ENCODE data around the gene ZC3H4. TPM values are rescaled to one million over a fixed set of nuclear protein-coding genes. Genes with fewer than 3 reads are reported as not detected.

ZC3H4 gene
- total RNA-seq, 1 experiment from 2014 or later: 105 TPM

DNA sequence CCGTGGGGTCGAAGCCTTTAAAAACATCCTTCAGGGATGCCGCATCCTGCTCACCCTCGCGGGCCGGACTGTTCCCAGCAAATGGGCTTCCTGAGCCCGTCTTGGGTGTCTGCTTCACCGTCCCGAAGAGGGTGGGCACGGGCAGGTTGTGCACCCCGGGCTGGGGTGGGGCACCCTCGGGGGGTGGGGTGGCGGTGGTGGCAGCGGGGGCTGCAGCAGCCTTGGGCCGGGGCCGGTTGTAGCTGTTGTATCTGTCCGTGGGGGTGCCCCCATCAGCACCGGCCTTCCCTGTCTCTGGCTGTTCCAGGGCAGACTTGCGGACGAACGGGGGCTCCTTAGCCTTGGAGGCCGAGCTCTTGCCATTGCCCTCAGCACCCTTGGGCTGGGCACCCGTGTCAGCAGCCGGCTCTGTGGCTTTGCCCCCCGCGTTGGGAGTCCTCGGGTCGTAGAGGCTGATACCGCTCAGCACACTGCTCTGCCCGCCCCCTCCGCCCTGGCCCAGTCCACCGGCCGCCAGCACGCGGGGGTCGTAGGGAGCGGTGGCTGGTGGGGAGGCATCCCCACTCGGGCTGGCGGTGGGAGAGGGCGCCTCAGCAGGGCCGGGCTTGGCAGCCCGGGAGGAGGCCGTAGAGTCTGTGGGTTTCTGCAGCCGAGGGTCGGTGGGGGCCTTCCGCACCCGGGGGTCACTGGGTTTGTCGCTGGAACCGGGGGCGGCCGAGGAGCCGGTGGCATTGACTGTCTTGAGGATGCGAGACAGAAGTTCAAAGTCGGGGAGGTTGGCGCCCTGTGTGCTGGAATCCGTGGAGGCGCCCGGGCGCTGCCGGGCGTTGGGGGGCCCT, 47.0 kb downstream of the ZC3H4 start:
- Histone ChIP-seq H3K4me1 (ENCODE audit: insufficient read depth, low read length) (no peaks in the 10 kb centered on the region), H2BK120ac (ENCODE audit: low read depth, low read length, poor library complexity, severe bottlenecking) (no peak overlapping the region), H3K9ac (ENCODE audit: extremely low read depth, insufficient read length, low read length) (no peak overlapping the region), H2AFZ (ENCODE audit: low read length) (no peak overlapping the region), H2BK12ac (ENCODE audit: insufficient read length, low read depth, low read length) (no peak overlapping the region), H4K20me1 (ENCODE audit: control insufficient read depth, insufficient read depth, insufficient read length) (no peaks in the 10 kb centered on the region), H4K8ac (replicated peaks; ENCODE audit: insufficient read length, low read depth, low read length) (no peak overlapping the region), H2BK15ac (ENCODE audit: low read depth, low read length) (no peak overlapping the region), H3K18ac (ENCODE audit: insufficient read length, low read depth, low read length) (no peak overlapping the region), H3T11ph (ENCODE audit: low read length) (no peak overlapping the region), H2BK20ac (ENCODE audit: low read depth, low read length, poor library complexity, severe bottlenecking) (no peak overlapping the region), H3K23me2 (ENCODE audit: insufficient read length, low read depth, low read length, poor library complexity, severe bottlenecking) (no peaks in the 10 kb centered on the region), H3K79me2 (ENCODE audit: insufficient read depth, low read length) (no peaks in the 10 kb centered on the region), H4K91ac (ENCODE audit: insufficient read length, low read depth, low read length) (no peak overlapping the region), H3K9me3 (ENCODE audit: control insufficient read depth, low read depth, low read length) (no peaks in the 10 kb centered on the region), H2BK5ac (ENCODE audit: insufficient read length, low read length) (no peak overlapping the region), H3K56ac (ENCODE audit: insufficient read length, low read depth, low read length) (no peak overlapping the region), H3K4me2 (ENCODE audit: insufficient read depth, insufficient read length, low read length) (no peak overlapping the region), H2AK5ac (ENCODE audit: insufficient read length, low read length) (no peak overlapping the region), H3K27me3 (ENCODE audit: insufficient read depth, low read length) (no peaks in the 10 kb centered on the region), H3K23ac (ENCODE audit: insufficient read length, low read depth, low read length) (no peak overlapping the region), H3K14ac (ENCODE audit: insufficient read depth, low read length) (no peak overlapping the region; the same call in 1 of the 2 replicates), H3K4ac (ENCODE audit: low read depth, low read length) (no peak overlapping the region), H3K79me1 (ENCODE audit: insufficient read depth, low read depth, low read length, poor library complexity, severe bottlenecking) (no peaks in the 10 kb centered on the region), H4K5ac (ENCODE audit: insufficient read length, low read depth, low read length) (no peak overlapping the region), H3K27ac (ENCODE audit: insufficient read length, low read depth, low read length) (no peak overlapping the region)
- H3K4me3 Mint-ChIP-seq: no peak overlapping the region
- TF ChIP-seq, protein P1, sequence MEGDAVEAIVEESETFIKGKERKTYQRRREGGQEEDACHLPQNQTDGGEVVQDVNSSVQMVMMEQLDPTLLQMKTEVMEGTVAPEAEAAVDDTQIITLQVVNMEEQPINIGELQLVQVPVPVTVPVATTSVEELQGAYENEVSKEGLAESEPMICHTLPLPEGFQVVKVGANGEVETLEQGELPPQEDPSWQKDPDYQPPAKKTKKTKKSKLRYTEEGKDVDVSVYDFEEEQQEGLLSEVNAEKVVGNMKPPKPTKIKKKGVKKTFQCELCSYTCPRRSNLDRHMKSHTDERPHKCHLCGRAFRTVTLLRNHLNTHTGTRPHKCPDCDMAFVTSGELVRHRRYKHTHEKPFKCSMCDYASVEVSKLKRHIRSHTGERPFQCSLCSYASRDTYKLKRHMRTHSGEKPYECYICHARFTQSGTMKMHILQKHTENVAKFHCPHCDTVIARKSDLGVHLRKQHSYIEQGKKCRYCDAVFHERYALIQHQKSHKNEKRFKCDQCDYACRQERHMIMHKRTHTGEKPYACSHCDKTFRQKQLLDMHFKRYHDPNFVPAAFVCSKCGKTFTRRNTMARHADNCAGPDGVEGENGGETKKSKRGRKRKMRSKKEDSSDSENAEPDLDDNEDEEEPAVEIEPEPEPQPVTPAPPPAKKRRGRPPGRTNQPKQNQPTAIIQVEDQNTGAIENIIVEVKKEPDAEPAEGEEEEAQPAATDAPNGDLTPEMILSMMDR (conservative IDR thresholded peaks at IDR 0.05): no peak
- no peaks in the 10 kb centered on the region for H3K27me3 Mint-ChIP-seq (ENCODE audit: low read depth)
- peaks cover 20 to 69% (median 54%) of the 10 kb centered on the region in 3 experiments; a peak in 6 of 7 replicates for H3K36me3 Mint-ChIP-seq (ENCODE audit: insufficient read depth in 1 of 3, low read depth in 3 of 3)
- no peak for DNase-seq
- WGBS (ENCODE audit: extremely low coverage, insufficient read length, low lambda C conversion rate): no CpG with 5 or more reads among the region's 61 CpGs
- H3K4me1 Mint-ChIP-seq: no peaks in the 10 kb centered on the region; a peak in 1 of 4 replicates
- no peaks in the 10 kb centered on the region for H3K9me3 Mint-ChIP-seq
- no peak overlapping the region for H3K27ac Mint-ChIP-seq

All from H9 (cell line).